ENCODE data around the gene TUBB8B. TPM values are rescaled to one million over a fixed set of nuclear protein-coding genes. Genes with fewer than 3 reads are reported as not detected.
"Not testable (repeated sequence)": the region's sequence is repeated elsewhere in the genome, so short reads cannot be mapped to it uniquely, and the experiment has no call there.

The TUBB8B gene
- total RNA-seq, 1 donor from 2014 or later: not detected

- DNase-seq (ENCODE audit: low spot score in 2 of 2); FAIRE-seq: not testable (repeated sequence)
Measured at GRCh38 chr18:48696-49095, 719 bp downstream of the TUBB8B start.

DNA sequence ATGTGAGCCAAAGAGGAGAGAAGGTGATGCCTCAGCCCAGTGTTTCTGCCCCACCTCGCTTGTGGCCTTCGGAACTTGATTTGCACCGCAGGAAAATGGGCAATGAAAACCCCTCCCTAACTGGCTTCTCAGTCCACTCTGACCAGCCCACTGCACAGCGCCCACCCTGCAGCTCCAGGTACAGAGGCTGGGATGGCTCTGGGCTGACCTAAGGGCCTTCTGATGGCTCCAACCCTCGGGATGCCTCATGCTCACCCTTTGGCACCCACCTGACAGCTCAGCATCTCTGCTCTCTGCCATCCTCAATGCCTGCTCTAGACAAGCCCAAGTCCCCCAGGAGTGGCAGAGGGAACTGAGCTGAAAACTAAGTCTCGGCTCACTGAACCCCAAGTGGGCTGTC lies 36.2 kb downstream of the TUBB8B start:
- FAIRE-seq; DNase-seq (ENCODE audit: low spot score in 2 of 2): not testable (repeated sequence)

DNA sequence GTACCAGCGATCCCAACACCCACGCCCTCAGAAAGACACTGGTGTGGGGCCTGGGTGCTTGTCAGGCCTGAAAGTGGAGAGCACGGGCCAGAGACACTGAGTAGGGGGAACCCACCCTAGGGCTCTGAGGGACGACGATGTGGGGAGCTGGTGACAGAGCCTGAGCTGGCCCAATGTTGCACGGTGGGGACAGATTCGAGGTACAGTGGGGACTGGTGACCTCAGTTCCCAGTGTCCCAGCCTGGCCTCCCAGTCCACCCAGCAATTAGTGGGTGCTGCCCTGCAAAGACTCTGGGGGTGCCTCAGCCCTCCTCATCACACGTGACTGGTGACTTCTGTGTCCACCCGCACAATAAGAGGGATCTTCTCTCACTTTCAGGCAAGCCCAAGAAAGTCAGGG lies 36.6 kb downstream of the TUBB8B start:
- not testable (repeated sequence) for DNase-seq (ENCODE audit: low spot score in 2 of 2); FAIRE-seq

DNA sequence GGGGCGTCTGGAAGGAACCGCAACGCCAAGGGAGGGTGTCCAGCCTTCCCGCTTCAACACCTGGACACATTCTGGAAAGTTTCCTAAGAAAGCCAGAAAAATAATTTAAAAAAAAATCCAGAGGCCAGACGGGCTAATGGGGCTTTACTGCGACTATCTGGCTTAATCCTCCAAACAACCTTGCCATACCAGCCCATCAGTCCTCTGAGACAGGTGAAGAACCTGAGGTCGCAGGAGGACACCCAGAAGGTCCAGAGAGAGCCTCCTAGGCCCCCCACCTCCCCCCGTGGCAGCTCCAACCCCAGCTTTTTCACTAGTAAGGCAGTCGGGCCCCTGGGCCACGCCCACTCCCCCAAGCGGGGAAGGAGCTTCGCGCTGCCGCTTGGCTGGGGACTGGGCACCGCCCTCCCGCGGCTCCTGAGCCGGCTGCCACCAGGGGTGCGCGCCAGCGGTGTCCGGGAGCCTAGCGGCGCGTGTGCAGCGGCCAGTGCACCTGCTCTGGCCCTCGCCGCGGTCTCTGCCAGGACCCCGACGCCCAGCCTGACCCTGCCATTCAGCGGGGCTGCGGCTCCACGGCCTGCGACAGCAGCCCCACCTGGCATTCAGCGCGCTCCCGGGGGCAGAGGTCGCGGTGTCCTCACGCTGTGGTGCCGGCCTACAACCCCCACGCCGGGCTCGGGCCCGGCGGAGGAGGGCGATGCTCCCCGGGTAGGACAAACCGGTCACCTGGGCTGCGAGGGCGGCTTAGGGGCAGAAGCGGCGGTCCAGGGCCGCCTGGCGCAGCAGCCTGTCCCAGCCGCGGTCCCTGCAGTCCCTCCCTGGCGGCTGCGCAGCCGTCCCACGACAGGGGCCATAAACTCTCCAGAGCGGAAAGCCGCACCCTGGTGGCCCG lies 37.8 kb downstream of the TUBB8B start:
- not testable (repeated sequence) for FAIRE-seq; DNase-seq (ENCODE audit: low spot score in 2 of 2)

DNA sequence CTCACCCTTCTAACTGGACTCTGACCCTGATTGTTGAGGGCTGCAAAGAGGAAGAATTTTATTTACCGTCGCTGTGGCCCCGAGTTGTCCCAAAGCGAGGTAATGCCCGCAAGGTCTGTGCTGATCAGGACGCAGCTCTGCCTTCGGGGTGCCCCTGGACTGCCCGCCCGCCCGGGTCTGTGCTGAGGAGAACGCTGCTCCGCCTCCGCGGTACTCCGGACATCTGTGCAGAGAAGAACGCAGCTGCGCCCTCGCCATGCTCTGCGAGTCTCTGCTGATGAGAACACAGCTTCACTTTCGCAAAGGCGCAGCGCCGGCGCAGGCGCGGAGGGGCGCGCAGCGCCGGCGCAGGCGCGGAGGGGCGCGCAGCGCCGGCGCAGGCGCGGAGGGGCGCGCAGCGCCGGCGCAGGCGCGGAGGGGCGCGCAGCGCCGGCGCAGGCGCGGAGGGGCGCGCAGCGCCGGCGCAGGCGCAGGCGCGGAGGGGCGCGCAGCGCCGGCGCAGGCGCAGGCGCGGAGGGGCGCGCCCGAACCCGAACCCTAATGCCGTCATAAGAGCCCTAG lies 38.7 kb downstream of the TUBB8B start:
- DNase-seq (ENCODE audit: low spot score in 2 of 2); FAIRE-seq: not testable (repeated sequence)

DNA sequence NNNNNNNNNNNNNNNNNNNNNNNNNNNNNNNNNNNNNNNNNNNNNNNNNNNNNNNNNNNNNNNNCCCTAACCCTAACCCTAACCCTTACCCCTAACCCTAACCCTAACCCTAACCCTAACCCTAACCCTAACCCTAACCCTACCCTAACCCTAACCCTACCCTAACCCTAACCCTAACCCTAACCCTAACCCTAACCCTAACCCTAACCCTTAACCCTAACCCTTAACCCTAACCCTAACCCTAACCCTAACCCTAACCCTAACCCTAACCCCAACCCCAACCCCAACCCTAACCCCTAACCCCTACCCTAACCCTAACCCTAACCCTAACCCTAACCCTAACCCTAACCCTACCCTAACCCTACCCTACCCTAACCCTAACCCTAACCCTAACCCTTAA lies 39.5 kb downstream of the TUBB8B start:
- FAIRE-seq: not testable (repeated sequence)

More for the DNA sequence above, 39.5 kb downstream of the TUBB8B start:
- not testable (repeated sequence) for DNase-seq (ENCODE audit: low spot score in 2 of 2)

Small RNA genes within 50 kb of the gene (small RNA-seq; reads per million reads assigned to genes)
- not detected for gene AP001005.2

Other genes starting within 250 kb of the TUBB8B start
- gene USP14, start 108.9 kb upstream of the TUBB8B start, total RNA-seq: 27.3 TPM
- 65.6 TPM for gene THOC1, start 218.4 kb upstream of the TUBB8B start, total RNA-seq